ENCODE data around the gene CATSPER1. TPM values are rescaled to one million over a fixed set of nuclear protein-coding genes. Genes with fewer than 3 reads are reported as not detected.
"Not testable (repeated sequence)": the region's sequence is repeated elsewhere in the genome, so short reads cannot be mapped to it uniquely, and the experiment has no call there.

The CATSPER1 gene
- total RNA-seq, 1 donor from 2014 or later: not detected

DNA sequence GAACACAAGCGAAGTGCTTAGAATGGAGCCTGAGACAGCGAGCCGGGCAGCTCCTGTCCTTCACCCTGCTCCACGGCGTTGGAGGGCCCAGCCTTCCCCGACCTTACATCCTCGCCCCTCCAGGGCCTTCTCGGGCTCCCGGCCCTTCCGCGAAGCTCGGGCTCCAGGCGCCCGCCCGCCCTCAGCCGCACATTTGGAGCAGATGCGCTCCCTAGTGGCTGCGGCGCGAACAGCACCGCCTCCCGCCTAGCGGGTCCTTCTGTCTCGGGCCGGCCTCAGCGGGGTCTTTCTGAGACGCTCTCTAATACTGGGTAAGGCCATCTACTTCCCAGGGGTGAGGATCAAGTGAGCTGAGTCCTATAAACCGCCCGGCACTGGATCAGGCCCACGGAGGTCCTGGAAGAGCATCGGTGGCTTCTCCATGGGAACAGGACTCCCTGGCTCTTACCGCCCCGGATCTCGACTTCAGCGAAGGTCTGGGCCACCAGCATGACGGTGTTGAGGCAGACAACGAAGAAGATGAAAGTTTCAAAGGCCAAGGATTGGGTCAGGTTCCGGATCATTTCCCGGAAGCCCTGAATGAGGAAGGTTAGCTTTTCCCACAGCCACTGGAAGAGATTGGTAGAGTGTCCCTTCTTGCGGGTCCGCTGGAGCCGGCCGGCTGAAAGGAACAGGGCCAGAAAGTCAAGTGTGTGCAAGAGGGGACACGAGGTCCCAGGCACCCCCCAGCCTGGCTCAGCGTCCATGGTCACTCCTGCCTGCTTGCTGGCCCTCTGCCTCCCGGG, 3.7 kb downstream of the CATSPER1 start:
- intact Hi-C loops (cut with micrococcal nuclease): loop anchor here (1.0 kb wide), 3 partner anchors 20 to 138 kb away; partner anchors contain the start of genes BANF1 and EIF1AD

DNA sequence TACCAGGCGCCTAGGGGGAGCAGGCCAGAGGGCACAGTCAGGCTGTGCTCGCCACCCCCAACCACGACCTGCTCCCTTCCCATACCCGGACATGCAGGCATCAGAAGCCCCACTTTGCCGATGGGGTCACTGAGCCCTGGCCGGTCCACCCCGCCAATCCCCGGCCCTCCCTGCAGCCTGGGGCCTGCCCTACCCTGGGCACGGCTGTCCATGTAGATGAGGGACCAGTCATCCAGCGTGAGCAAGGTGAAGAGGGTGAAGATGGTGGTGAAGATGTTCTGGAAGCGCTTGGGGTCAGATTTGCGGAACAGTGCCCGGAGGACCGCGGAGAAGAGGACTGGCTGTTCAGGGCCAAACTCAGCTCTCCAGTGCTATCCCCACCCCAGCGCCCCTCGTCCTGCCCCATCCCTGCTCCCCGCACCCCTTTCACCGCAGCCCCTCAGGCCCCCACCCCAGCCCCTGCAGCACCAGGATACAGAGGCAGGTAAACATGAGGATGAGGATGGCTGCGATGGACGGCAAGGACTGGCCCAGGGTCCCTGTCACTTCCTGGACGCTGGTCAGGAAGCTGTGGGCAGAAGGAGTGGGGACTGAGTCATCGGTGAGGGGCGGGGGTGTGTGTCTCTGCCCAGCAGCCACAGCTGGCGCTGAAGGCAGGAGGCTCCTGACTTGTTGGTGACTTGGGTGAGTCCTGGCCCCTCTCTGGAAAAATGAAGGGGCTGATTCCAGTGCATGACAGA, 5.5 kb downstream of the CATSPER1 start:
- intact Hi-C loops (cut with micrococcal nuclease): no loop called here

DNA sequence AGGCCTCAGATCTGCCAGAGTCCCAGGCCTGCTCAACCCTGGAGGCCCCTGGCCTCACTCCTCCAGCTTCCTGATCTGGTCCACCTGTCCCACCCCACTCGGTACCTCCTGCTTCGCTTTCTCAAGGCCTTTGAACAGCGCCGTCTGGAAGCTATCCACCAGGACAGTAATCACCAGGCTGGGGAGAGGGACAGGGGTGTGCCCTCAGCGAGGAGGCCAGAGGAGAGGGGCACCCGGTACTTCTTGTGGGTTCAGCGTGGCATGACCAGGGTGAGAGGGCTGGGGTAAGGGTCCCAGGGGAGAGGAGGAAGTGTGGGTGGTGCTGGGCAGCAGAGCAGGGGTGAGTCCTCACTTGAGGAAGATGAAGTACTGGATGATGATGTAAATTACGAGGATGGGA, 6.1 kb downstream of the CATSPER1 start:
- intact Hi-C loops (cut with micrococcal nuclease): no loop called here

DNA sequence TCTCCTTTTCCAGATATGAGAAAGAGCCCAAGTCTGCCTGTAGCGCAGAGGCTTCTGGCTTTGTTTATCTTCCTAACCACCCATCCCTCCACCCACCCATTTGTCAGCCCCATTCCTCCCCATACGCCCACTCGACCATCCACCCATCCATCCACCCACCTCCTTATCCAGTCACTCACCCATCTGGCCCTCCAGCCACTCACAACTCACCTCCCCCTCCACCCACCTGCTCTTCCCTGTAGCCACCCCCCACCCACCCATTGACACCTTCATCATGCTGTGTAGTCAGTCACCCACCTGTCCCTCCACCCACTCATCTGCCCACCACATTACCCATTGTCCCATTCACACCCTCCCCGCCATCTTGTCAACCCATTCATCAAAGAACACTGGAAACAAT, 9.0 kb downstream of the CATSPER1 start:
- intact Hi-C loops (cut with micrococcal nuclease): no loop called here

DNA sequence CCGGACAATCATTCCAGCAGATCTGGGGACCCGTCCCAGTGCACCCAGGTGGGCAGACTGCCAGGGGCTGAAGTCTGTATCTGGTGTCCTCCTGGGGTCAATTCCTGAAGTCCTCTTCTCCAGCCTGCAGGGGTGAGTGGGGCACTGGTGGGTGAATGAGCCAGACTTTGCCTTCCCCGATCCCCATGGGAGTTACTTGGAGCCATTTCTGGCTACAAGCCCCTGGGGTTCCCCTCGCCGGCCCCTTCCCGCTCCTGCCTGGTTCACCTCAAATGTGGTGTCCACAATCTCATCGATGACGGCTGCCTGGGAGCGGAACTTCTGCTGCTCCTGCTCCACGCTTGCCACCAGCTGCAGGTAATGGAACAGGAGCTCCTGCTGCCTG, 9.5 kb downstream of the CATSPER1 start:
- intact Hi-C loops (cut with micrococcal nuclease): no loop called here

DNA sequence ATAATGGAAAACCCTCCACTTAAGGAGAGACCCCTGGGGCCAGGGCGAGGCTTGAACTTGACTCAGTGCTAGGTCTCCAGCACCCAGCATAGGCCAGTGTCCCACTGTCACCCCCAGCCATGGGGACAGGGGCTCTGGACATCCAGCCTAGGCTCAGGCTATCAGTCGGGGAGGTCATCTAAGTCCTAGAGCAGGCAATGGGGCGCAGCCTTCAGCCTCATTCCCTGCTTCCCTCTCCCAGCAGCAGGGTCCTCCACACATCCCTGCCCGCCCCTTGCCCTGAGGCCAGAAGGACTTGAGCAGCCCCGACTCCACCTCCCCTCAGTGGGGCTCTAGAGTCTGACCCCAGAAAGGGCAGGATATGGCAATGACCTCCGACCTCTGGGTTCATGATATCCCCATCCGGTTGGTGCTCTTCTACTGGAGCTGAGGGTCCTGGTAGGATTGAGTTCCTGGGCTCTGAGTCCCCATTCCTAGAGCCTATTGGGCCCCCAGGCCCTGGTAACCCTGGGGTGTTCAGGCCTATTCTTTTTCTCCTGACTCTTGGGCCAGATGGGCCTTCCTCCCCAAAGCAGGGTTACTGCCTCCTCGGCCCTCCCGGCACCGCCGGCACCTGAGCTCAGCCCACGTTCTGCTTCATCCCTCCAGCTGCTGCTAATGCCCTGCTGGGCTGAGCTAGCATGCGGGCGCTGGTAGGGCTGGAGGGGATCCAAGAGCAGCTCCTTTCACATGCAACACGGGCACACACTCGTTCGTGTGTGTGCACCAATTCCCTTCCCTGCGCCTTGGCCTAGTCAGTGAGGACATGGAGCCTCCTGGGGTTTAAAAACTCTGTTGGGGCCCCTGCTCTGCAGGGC, 10.1 kb downstream of the CATSPER1 start:
- intact Hi-C loops (cut with micrococcal nuclease): no loop called here

DNA sequence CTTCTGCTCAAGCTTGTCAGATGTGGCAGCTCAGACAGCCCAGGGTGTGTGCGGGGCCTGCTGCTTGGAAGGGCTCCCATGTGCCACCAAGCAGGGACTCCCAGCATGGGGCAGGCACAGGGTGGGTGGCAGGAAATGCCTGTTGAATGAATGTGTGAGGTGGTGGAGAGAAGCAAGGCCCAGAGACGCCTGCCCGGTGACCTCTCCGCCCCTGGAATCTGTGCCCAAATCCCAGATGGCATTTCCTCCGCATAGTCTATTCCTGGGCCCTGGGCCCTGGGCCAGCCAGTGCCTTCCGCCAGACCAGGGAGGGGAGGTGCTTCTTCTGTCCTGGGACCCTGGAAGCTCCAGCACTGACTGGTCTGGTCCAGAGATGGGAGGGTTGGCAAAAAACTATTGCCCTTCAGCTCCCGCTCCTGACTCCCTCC, 10.8 kb downstream of the CATSPER1 start:
- intact Hi-C loops (cut with micrococcal nuclease): no loop called here

DNA sequence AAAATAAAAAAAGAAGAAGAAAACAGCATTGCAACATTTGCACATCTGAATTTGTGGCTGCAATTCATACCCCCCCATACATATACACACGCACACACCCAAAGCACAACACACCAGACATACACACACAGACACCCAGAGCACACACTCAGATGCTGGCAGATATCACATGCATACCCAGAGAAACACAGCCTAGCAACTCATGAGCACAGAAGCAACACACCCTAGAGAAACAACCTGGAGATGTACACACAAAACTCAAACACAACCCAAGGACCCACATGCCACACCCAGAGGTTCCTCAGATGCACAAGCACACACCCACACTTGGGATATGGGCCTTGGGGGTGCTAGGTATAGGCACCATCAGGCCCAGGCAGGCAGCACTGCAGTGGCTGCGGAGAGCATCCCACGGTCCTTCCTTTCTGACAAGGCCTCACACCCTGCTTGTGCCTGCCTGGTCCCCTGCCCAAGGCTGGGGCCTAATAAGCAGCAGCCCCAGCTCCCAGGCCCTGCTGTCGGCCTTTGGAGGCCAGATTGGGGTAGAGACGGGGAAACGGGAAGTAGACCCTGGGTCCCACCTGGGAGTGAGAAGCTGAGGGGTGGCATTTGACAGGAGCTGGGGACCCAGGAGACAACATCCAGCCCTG, 11.3 kb downstream of the CATSPER1 start:
- intact Hi-C loops (cut with micrococcal nuclease): no loop called here

DNA sequence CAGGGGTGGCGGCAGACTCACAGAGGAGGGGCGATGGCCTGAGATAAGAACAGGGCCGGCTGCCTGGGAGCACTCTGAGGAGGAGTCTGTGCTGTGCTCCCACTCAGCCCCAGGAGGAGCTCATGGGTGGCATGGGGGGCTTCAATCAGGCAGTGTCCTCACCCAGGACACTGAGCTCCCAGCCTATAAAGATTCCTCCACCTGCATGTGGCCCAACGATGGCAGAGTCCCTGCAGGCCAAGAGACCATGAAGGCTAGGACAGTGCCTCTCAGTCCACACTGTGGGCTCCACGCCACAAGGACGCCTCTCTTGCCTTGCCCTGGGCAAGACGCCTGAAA, 12.5 kb downstream of the CATSPER1 start:
- intact Hi-C loops (cut with micrococcal nuclease): no loop called here

DNA sequence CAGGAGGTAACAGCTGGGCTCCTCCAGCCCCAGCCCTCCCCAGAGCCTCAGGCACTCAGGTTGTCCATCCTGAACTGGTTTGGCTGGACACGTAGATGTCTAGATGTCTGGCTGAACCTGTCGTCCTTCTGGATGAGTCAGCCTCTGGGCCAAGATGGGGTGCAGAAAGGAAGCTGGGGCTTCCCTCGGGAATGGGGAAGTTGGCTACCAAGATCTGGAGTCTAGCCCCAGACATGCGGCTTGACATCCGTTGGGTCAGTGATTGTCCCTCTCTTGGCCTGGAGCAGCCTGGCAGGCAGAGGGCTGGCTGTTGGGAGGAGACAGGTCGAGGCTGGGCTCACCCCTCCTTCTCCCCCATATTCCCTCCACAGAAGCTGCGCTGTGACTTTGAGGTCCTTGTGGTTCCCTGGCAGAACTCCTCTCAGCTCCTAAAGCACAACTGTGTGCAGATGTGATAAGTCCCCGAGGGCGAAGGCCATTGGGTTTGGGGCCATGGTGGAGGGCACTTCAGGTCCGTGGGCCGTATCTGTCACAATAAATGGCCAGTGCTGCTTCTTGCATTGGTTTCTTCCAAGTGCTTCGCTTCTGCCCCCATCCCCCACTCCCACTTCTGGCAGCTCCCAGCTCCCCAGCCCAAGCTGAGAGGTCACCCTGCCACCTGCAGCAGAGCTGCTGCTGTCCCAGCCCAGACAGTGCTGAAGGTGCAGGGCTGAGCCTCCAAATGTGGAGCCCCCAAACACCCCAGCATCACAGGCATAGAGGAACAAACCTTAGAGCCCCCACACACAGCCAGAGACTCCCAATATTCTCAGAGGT, 13.1 kb downstream of the CATSPER1 start:
- intact Hi-C loops (cut with micrococcal nuclease): no loop called here

DNA sequence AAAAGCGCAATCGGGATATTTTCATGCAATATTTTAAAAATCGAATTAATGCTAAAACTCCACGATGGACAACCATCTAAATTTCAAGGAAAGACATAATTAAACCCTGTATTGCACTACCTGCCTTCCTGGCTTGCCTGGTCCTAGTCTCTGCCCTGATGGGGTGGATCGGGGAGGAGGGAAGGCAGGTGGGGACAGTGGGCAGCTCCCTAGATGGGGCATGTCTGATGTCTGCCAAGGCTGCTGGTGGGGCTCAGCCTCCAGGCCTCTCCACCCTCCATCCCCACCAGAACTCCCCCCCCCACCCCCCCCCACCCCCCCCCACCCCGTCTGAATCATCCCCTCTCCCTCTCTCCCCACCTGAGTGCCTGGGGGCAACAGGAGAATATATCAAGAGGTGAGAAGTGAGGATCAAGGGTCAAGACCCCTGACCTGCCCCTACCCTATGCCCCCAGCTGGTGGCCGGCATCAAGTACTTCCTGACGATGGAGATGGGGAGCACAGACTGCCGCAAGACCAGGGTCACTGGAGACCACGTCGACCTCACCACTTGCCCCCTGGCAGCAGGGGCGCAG, 13.8 kb downstream of the CATSPER1 start:
- intact Hi-C loops (cut with micrococcal nuclease): no loop called here

DNA sequence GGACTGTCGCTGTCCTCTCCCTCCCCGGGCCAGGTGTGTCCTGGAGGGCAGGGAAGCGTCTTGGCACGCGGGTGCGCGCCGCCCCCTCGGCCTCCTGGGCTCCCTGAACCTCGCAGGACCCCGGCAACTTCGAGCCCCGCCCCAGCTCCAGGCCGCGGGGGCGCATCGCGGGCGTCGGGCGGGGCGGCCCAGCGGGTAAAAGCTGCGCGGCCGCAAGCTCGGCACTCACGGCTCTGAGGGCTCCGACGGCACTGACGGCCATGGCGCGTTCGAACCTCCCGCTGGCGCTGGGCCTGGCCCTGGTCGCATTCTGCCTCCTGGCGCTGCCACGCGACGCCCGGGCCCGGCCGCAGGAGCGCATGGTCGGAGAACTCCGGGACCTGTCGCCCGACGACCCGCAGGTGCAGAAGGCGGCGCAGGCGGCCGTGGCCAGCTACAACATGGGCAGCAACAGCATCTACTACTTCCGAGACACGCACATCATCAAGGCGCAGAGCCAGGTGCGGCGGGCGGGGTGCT, 14.4 kb downstream of the CATSPER1 start, which contains the start of gene CST6:
Gene CST6, plus strand, starts transcription at position 224 of the 519 bp plus-strand sequence. Its CDS starts 37 bp downstream, at position 261.
- intact Hi-C loops (cut with micrococcal nuclease): no loop called here

DNA sequence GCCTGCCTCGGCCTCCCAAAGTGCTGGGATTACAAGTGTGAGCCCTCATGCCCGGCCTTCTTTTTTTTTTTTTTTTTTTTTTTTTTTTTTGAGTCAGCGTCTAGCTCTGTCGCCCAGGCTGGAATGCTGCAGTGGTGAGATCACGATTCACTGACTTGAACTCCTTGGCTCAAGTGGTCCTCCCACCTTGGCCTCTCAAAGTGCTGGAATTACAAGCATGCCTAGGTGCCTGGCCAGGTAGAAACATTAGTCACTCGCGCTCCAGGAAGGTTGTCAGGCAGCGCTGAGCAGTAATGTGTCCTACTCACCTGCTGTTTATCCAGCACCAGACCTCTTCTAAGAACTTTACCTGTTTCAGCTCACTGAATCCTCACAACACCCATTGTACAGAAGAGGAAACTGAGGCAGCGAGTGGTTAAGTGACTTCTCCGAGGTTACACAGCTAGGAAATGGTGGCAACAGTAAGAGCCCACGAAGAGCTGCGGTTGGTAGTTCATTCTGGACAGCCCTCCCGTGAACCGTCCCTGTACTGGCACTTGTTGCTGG, 15.0 kb downstream of the CATSPER1 start:
- intact Hi-C loops (cut with micrococcal nuclease): no loop called here

DNA sequence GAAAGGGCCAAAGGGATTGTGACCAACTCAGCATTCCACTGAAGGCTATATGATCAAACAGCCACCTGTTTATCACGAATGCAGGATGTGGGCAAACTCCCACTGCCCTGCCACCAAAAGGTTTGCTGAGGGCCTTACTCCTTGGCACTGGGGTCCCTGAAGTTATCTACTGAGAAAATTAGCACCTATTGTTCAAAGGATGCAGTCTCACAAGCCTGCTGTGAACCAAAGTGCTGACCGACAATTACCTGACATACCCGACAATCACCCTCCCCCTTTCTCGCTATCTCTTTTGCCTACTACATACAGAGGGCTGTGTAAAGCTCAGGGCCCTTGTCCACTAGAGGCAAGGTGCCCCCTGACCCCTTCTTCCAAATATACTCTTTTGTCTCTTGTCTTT, 16.2 kb downstream of the CATSPER1 start:
- intact Hi-C loops (cut with micrococcal nuclease): not testable (repeated sequence)

DNA sequence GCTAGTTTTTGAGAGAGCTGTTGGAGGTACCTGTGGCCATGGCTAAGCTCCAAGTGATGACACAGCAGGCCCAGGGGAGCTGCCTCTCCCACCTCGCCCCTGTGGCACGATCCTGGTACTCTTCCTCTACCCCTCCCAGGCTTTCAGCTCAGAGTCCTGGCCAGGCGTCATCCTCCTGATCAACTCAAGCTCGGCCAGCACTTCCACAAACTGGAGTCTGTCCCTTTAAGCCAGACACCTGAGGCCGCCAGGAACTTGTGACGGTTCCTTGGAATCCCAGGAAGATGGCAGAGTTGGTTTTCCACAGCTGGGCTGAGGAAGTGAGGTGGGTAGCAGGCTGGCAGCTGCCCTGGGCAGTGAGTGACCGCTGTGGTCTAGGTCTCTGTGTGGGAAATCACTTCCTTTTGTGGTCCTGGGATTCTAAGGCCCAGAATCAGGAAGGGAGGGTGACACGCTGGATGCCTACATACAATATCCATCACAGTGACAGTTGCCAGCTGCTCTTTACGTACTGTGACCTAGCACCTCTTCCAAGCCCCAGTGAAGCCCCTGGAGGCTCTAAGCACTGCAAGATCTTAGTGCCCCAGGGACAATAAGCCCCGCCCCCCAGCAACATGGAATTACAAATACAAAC, 17.7 kb downstream of the CATSPER1 start:
- intact Hi-C loops (cut with micrococcal nuclease): no loop called here

DNA sequence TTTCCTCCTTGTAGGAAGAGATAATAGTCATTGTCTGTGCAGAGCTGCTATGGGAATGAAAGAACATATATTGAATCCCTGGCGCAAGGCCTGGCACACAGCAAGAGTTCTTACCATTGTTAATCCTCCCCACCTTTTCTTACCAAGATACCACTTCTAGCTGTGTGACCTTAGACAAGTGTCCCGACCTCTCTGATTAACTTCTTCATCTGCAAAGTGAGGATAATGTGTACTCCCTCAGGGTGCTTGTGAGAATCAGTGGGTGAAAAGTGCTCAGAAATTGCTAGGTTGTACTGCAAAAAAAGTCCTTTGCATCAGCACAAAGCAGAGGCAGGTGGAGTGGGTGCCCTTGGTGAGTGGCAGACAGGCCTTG, 18.2 kb downstream of the CATSPER1 start:
- intact Hi-C loops (cut with micrococcal nuclease): no loop called here

DNA sequence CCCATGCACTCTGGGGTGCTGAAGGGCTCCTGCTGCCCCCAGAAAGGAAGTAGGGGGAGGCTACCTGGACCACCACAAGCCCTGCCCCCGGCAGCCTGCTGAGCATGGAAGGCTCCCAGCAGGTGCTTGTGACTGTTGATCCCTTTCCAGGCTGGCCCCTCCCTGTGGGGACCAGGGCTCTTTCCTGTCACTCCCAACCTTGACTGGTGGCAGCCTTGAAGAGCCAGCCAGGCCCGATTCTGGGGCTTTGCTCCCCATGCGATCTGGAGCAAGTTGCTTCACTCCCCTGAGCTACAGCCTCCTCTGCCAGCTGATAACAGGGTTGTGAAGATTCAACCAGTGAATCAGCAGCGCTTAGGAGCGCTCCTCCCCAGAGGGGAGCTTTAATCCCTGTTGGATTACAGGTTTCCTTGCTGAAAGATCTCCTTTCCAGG, 19.1 kb downstream of the CATSPER1 start:
- intact Hi-C loops (cut with micrococcal nuclease): no loop called here

DNA sequence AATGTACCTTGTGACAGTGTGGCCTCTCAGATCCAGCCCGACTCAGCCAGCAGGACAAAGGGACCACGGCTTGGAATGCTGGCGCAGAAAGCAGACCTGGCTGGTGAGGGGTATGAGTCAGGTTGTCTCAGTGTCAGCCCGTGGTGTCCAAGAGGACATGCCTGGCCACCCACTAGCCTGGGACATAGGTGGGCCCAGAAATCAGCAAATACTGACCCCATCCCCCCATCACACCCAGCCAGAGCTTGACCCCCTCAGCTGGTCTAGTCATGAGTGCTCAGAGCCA, 19.4 kb downstream of the CATSPER1 start:
- intact Hi-C loops (cut with micrococcal nuclease): no loop called here
